PC-3 (cell line): ENCODE measurements around the gene PKP1. TPM values are rescaled to one million over a fixed set of nuclear protein-coding genes. Genes with fewer than 3 reads are reported as not detected.

Source experiments
- ATAC-seq: fragments of 200-7000 bp; cut with Tn5 transposase; 2 replicates; pipeline ENCODE4 v1.9.1; 2020; ENCODE audit warnings: mild to moderate bottlenecking, moderate library complexity
- BruUV-seq: library from RNA; stranded (reverse); fragments of 400-500 nt; replicated peaks from 2 replicates; lab custom pipeline; 2021; lab: Mats Ljungman, UMichigan
- CTCF ChIA-PET: fragments of 300-600 bp; sonication (Branson Sonifier 250); formaldehyde crosslinking; loops from one replicate; lab custom pipeline; 2022; ENCODE audit warnings: antibody characterized with exemption; lab: Charles Lee
- POLR2A ChIA-PET: fragments of 300-600 bp; sonication (Branson Sonifier 250); formaldehyde crosslinking; loops from one replicate; lab custom pipeline; 2022; ENCODE audit warnings: antibody characterized with exemption; ENCODE audit not compliant: unreplicated experiment; lab: Charles Lee
- DNase-seq: peaks from one replicate; pipeline ENCODE4 v3.0.0-alpha.2; 2015
- H2AFZ ChIP-seq: fragments of 300-600 bp; sonication (generic); 2 replicates; pipeline ENCODE4 v1.6.0; 2016; ENCODE audit warnings: antibody characterized with exemption, low read length
- H3F3A ChIP-seq: fragments of 300-600 bp; sonication (generic); one replicate; pipeline ENCODE4 v1.6.0; 2017; ENCODE audit warnings: antibody characterized with exemption, low read length, control low read depth, mild to moderate bottlenecking; ENCODE audit not compliant: unreplicated experiment
- H3K27ac ChIP-seq: fragments of 300-600 bp; sonication (generic); 2 replicates; pipeline ENCODE4 v1.5.1; 2016; ENCODE audit warnings: mild to moderate bottlenecking, low read length
- H3K27me3 ChIP-seq: fragments of 300-600 bp; sonication (generic); 2 replicates; pipeline ENCODE4 v1.6.1; 2016; ENCODE audit warnings: low read length, mixed read lengths
- H3K36me3 ChIP-seq: fragments of 300-600 bp; sonication (generic); 2 replicates; pipeline ENCODE4 v1.6.1; 2016; ENCODE audit warnings: low read depth, mixed run types, low read length, mixed read lengths
- H3K4me1 ChIP-seq: fragments of 300-600 bp; sonication (generic); 2 replicates; pipeline ENCODE4 v1.5.1; 2016; ENCODE audit warnings: low read length; ENCODE audit not compliant: insufficient read depth
- H3K4me2 ChIP-seq: fragments of 300-600 bp; sonication (generic); 2 replicates; pipeline ENCODE4 v1.6.0; 2016; ENCODE audit warnings: low read length
- H3K4me3 ChIP-seq: fragments of 300-600 bp; sonication (generic); 2 replicates; pipeline ENCODE4 v1.5.1; 2016; ENCODE audit warnings: mild to moderate bottlenecking, low read length, mixed read lengths
- H3K79me2 ChIP-seq: fragments of 300-600 bp; sonication (generic); 2 replicates; pipeline ENCODE4 v1.6.1; 2017; ENCODE audit warnings: low read length, mixed read lengths
- H3K9ac ChIP-seq: fragments of 300-600 bp; sonication (generic); 2 replicates; pipeline ENCODE4 v1.6.0; 2016; ENCODE audit warnings: mild to moderate bottlenecking, low read length
- H3K9me2 ChIP-seq: fragments of 300-600 bp; sonication (generic); replicated peaks from 2 replicates; pipeline ENCODE4 v1.6.1; 2016; ENCODE audit warnings: mixed run types, low read length, mixed read lengths
- H3K9me3 ChIP-seq: fragments of 300-600 bp; sonication (generic); 2 replicates; pipeline ENCODE4 v1.6.1; 2016; ENCODE audit warnings: low read length, mixed read lengths
- H4K20me1 ChIP-seq: fragments of 300-600 bp; sonication (generic); 2 replicates; pipeline ENCODE4 v1.6.1; 2016; ENCODE audit warnings: low read length, mixed read lengths
- EZH2 ChIP-seq: fragments of 300-600 bp; sonication (generic); IDR thresholded peaks from one replicate; pipeline ENCODE4 v1.6.1; 2017; ENCODE audit warnings: antibody characterized with exemption, mild to moderate bottlenecking, low read length; ENCODE audit not compliant: unreplicated experiment
- EZH2phosphoT487 ChIP-seq: fragments of 300-600 bp; sonication (generic); IDR thresholded peaks from 2 replicates; pipeline ENCODE4 v1.6.1; 2018; ENCODE audit warnings: mild to moderate bottlenecking, antibody characterized with exemption, low read length, borderline replicate concordance
- intact Hi-C: fragments of 100-400 bp; cut with micrococcal nuclease; formaldehyde crosslinking; loops from 2 replicates; pipeline ENCODE4 v1.9.0; 2023
- total RNA-seq: library from RNA; depleted of rRNA; stranded (reverse); fragments of >200 nt; gene quantifications from 2 replicates; pipeline ENCODE4 v1.2.3, GENCODE V29; 2014
- TF ChIP-seq, protein P1 (sequence below): fragments of 300-600 bp; sonication (generic); conservative IDR thresholded peaks from 2 replicates; pipeline ENCODE4 v1.5.1; 2017; ENCODE audit warnings: antibody characterized with exemption, low read depth, mild to moderate bottlenecking, low read length

The PKP1 gene
- total RNA-seq, 1 experiment from 2014 or later = 211 TPM

- CTCF ChIA-PET = interaction anchor here (0.5 kb wide), 1 partner anchor 126 kb away, joined by 3 read pairs; no protein-coding TSS in a partner anchor
- POLR2A ChIA-PET = no interaction called here
- Histone ChIP-seq H4K20me1 (peaks cover 8% of the 10 kb centered on the region), H3K9ac (no peak overlapping the region), H2AFZ (no peak overlapping the region), H3K4me3 (no peak overlapping the region), H3K9me3 (no peaks in the 10 kb centered on the region), H3K4me1 (peaks cover 57% of the 10 kb centered on the region), H3K27ac (no peak overlapping the region), H3K27me3 (no peaks in the 10 kb centered on the region), H3F3A (peaks cover 6% of the 10 kb centered on the region), H3K4me2 (no peak overlapping the region), H3K79me2 (peaks cover 25% of the 10 kb centered on the region), H3K9me2 (no peaks in the 10 kb centered on the region), H3K36me3 (no peaks in the 10 kb centered on the region)
- no TSS peak for BruUV-seq
- ATAC-seq (no peak), DNase-seq (no peak)
- TF ChIP-seq, protein P1, sequence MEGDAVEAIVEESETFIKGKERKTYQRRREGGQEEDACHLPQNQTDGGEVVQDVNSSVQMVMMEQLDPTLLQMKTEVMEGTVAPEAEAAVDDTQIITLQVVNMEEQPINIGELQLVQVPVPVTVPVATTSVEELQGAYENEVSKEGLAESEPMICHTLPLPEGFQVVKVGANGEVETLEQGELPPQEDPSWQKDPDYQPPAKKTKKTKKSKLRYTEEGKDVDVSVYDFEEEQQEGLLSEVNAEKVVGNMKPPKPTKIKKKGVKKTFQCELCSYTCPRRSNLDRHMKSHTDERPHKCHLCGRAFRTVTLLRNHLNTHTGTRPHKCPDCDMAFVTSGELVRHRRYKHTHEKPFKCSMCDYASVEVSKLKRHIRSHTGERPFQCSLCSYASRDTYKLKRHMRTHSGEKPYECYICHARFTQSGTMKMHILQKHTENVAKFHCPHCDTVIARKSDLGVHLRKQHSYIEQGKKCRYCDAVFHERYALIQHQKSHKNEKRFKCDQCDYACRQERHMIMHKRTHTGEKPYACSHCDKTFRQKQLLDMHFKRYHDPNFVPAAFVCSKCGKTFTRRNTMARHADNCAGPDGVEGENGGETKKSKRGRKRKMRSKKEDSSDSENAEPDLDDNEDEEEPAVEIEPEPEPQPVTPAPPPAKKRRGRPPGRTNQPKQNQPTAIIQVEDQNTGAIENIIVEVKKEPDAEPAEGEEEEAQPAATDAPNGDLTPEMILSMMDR = no peak
- TF ChIP-seq EZH2 (no peak), EZH2phosphoT487 (no peak)
- intact Hi-C loops = no loop called here
Observed at GRCh38 chr1:201279313-201279712, 4.0 kb upstream of the PKP1 start.

GRCh38 chr1:201280884-201281283 is 2.4 kb upstream of the PKP1 start:
- Histone ChIP-seq H2AFZ (no peak overlapping the region), H3K27ac (no peak overlapping the region), H4K20me1 (peaks cover 24% of the 10 kb centered on the region), H3K9ac (no peak overlapping the region), H3K4me1 (peaks cover 58% of the 10 kb centered on the region), H3K9me3 (no peaks in the 10 kb centered on the region), H3F3A (peaks cover 2% of the 10 kb centered on the region), H3K27me3 (no peaks in the 10 kb centered on the region), H3K36me3 (peaks cover 3% of the 10 kb centered on the region; the same call in 1 of the 2 replicates), H3K4me2 (no peak overlapping the region), H3K9me2 (no peaks in the 10 kb centered on the region), H3K4me3 (no peak overlapping the region), H3K79me2 (peaks cover 40% of the 10 kb centered on the region)
- DNase-seq (no peak), ATAC-seq (no peak)
- intact Hi-C loops = no loop called here
- TF ChIP-seq, protein P1 = no peak
- TF ChIP-seq EZH2 (no peak), EZH2phosphoT487 (no peak)
- CTCF ChIA-PET = no interaction called here
- no TSS peak for BruUV-seq
- POLR2A ChIA-PET = no interaction called here

DNA sequence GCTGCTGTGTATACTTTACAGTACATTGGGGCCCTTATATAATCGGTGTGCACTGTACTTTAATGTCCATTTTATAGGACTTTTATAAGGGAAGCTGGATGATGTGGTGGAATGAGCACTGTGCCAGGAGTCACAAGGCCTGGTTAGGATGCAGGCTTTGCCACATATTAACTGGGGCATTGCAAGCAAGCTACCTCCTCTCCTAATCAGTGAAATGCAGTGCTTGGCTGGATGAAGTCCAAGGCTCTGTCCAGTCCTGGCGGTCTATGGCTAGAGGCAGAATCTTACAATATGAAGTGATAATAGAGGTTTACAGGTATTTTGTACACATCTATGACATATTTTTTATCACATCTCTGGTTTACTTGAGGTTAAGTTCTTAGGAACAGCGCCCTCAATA is 1.7 kb upstream of the PKP1 start:
- TF ChIP-seq, protein P1 = no peak; the same call in 1 of the 2 replicates
- no peak for TF ChIP-seq EZH2
- TF ChIP-seq EZH2phosphoT487 = no peak
- Histone ChIP-seq H2AFZ (no peak overlapping the region), H3K9me2 (no peaks in the 10 kb centered on the region), H3K4me1 (peaks cover 58% of the 10 kb centered on the region), H3K36me3 (peaks cover 7% of the 10 kb centered on the region; the same call in 1 of the 2 replicates), H3K4me3 (no peak overlapping the region), H3K27me3 (no peaks in the 10 kb centered on the region), H3F3A (no peaks in the 10 kb centered on the region), H3K9ac (no peak overlapping the region), H3K27ac (no peak overlapping the region), H4K20me1 (peaks cover 31% of the 10 kb centered on the region), H3K9me3 (no peaks in the 10 kb centered on the region), H3K79me2 (peaks cover 47% of the 10 kb centered on the region), H3K4me2 (peak overlapping the region; percentile 89)
- ChIA-PET CTCF (no interaction called here), POLR2A (no interaction called here)
- no TSS peak for BruUV-seq
- DNase-seq (peak; percentile 52), ATAC-seq (no peak; the same call in 1 of the 2 replicates)
- intact Hi-C loops = no loop called here
